ENCODE measurements around the gene MARCHF3. TPM values are rescaled to one million over a fixed set of nuclear protein-coding genes. Genes with fewer than 3 reads are reported as not detected.

The MARCHF3 gene
- total RNA-seq, 1 experiment from 2014 or later, result 16.1 TPM

GRCh38 chr5:127024821-127025220, 5.5 kb downstream of the MARCHF3 start:
- Mint-ChIP-seq H3K9me3 (no peaks in the 10 kb centered on the region), H3K27me3 (ENCODE audit: low read depth) (peaks cover 13% of the 10 kb centered on the region), H3K4me3 (no peak overlapping the region), H3K4me1 (peaks cover 43% of the 10 kb centered on the region), H3K36me3 (no peaks in the 10 kb centered on the region), H3K27ac (no peak overlapping the region)
- POLR2A ChIA-PET, result interaction anchor here (1.0 kb wide), 1 partner anchor 48 kb away, joined by 3 read pairs; no protein-coding TSS in a partner anchor
- CTCF ChIA-PET, result no interaction called here
- no peak for DNase-seq (ENCODE audit: low spot score)
- TF ChIP-seq TCF7 (CRISPR knock-in tag; IDR thresholded peaks at IDR 0.05; ENCODE audit: low read depth) (no peak), AFF4 (CRISPR knock-in tag; IDR thresholded peaks at IDR 0.05; ENCODE audit: borderline replicate concordance) (no peak), JUN (CRISPR knock-in tag; IDR thresholded peaks at IDR 0.05) (no peak), NFE2L1 (CRISPR knock-in tag; IDR thresholded peaks at IDR 0.05) (no peak), MAX (CRISPR knock-in tag; IDR thresholded peaks at IDR 0.05) (no peak), EMX1 (CRISPR knock-in tag; IDR thresholded peaks at IDR 0.05) (no peak), E2F1 (CRISPR knock-in tag; IDR thresholded peaks at IDR 0.05) (no peak), ELF4 (CRISPR knock-in tag; IDR thresholded peaks at IDR 0.05; ENCODE audit: low read depth) (no peak), ZNF512 (CRISPR knock-in tag; IDR thresholded peaks at IDR 0.05; ENCODE audit: borderline replicate concordance) (no peak), CREB1 (CRISPR knock-in tag; IDR thresholded peaks at IDR 0.05) (no peak), ERG (CRISPR knock-in tag; IDR thresholded peaks at IDR 0.05) (no peak), SOX15 (CRISPR knock-in tag; IDR thresholded peaks at IDR 0.05) (no peak), IRF1 (CRISPR knock-in tag; IDR thresholded peaks at IDR 0.05) (no peak), MYBL2 (CRISPR knock-in tag; IDR thresholded peaks at IDR 0.05) (no peak), ATF1 (CRISPR knock-in tag; IDR thresholded peaks at IDR 0.05) (no peak), ZNF423 (CRISPR knock-in tag; IDR thresholded peaks at IDR 0.05) (no peak), ATF3 (CRISPR knock-in tag; conservative IDR thresholded peaks at IDR 0.05) (no peak), ZNF425 (CRISPR knock-in tag; conservative IDR thresholded peaks at IDR 0.05) (no peak)
- ATAC-seq, result no peak

Data from WTC11 (cell line).